H9 (cell line): ENCODE results near the gene UTP11. TPM values are rescaled to one million over a fixed set of nuclear protein-coding genes. Genes with fewer than 3 reads are reported as not detected.

Experiments used
- DNase-seq: peaks from one replicate; pipeline ENCODE4 v3.0.0-alpha.2; 2017
- H2AFZ ChIP-seq: one replicate; pipeline ENCODE4 v1.6.1; 2013; ENCODE audit warnings: mild to moderate bottlenecking, low read length, control low read depth, moderate library complexity
- H2AK5ac ChIP-seq: 2 replicates; pipeline ENCODE4 v1.6.1; 2013; ENCODE audit warnings: low read length, control low read depth, mixed read lengths; ENCODE audit not compliant: insufficient read length
- H2BK120ac ChIP-seq: one replicate; pipeline ENCODE4 v1.6.1; 2013; ENCODE audit warnings: low read depth, mild to moderate bottlenecking, low read length, control low read depth, inconsistent platforms; ENCODE audit not compliant: poor library complexity, severe bottlenecking
- H2BK12ac ChIP-seq: 2 replicates; pipeline ENCODE4 v1.6.1; 2013; ENCODE audit warnings: low read length, control low read depth, mixed read lengths, low read depth; ENCODE audit not compliant: insufficient read length
- H2BK15ac ChIP-seq: 2 replicates; pipeline ENCODE4 v1.6.1; 2013; ENCODE audit warnings: low read depth, low read length, control low read depth
- H2BK20ac ChIP-seq: one replicate; pipeline ENCODE4 v1.6.1; 2013; ENCODE audit warnings: low read depth, mild to moderate bottlenecking, low read length, control low read depth, inconsistent platforms; ENCODE audit not compliant: poor library complexity, severe bottlenecking
- H2BK5ac ChIP-seq: 2 replicates; pipeline ENCODE4 v1.6.1; 2013; ENCODE audit warnings: low read length, control low read depth, mixed read lengths; ENCODE audit not compliant: insufficient read length
- H3K14ac ChIP-seq: 2 replicates; pipeline ENCODE4 v1.6.1; 2013; ENCODE audit warnings: low read length, control low read depth; ENCODE audit not compliant: insufficient read depth
- H3K18ac ChIP-seq: 2 replicates; pipeline ENCODE4 v1.6.1; 2013; ENCODE audit warnings: low read depth, mild to moderate bottlenecking, mixed read lengths, low read length, control low read depth; ENCODE audit not compliant: insufficient read length
- H3K23ac ChIP-seq: 2 replicates; pipeline ENCODE4 v1.6.1; 2013; ENCODE audit warnings: low read length, control low read depth, mixed read lengths, low read depth; ENCODE audit not compliant: insufficient read length
- H3K23me2 ChIP-seq: 2 replicates; pipeline ENCODE4 v1.6.1; 2013; ENCODE audit warnings: low read depth, mild to moderate bottlenecking, mixed read lengths, low read length, control low read depth; ENCODE audit not compliant: insufficient read length, poor library complexity, severe bottlenecking
- H3K27ac ChIP-seq: 2 replicates; pipeline ENCODE4 v1.5.1; 2013; ENCODE audit warnings: low read length, control low read depth, mixed read lengths, low read depth; ENCODE audit not compliant: insufficient read length
- H3K27me3 ChIP-seq: 2 replicates; pipeline ENCODE4 v1.6.1; 2013; ENCODE audit warnings: low read length, control low read depth, inconsistent platforms; ENCODE audit not compliant: insufficient read depth
- H3K4ac ChIP-seq: 2 replicates; pipeline ENCODE4 v1.6.1; 2013; ENCODE audit warnings: low read depth, mild to moderate bottlenecking, control low read depth, inconsistent platforms, low read length, moderate library complexity
- H3K4me1 ChIP-seq: 2 replicates; pipeline ENCODE4 v1.6.1; 2013; ENCODE audit warnings: low read length, control low read depth, inconsistent platforms; ENCODE audit not compliant: insufficient read depth
- H3K4me2 ChIP-seq: 2 replicates; pipeline ENCODE4 v1.6.1; 2013; ENCODE audit warnings: low read length, control low read depth, mixed read lengths; ENCODE audit not compliant: insufficient read length, insufficient read depth
- H3K56ac ChIP-seq: 2 replicates; pipeline ENCODE4 v1.6.1; 2013; ENCODE audit warnings: low read depth, mild to moderate bottlenecking, mixed read lengths, low read length, control low read depth; ENCODE audit not compliant: insufficient read length
- H3K79me1 ChIP-seq: 2 replicates; pipeline ENCODE4 v1.6.1; 2013; ENCODE audit warnings: low read depth, mild to moderate bottlenecking, moderate library complexity, low read length, control low read depth, inconsistent platforms; ENCODE audit not compliant: insufficient read depth, poor library complexity, severe bottlenecking
- H3K79me2 ChIP-seq: 2 replicates; pipeline ENCODE4 v1.6.1; 2013; ENCODE audit warnings: low read length, control low read depth, inconsistent platforms; ENCODE audit not compliant: insufficient read depth
- H3K9ac ChIP-seq: 2 replicates; pipeline ENCODE4 v1.6.1; 2013; ENCODE audit warnings: low read length, control low read depth, mixed read lengths; ENCODE audit not compliant: insufficient read length; ENCODE audit errors: extremely low read depth
- H3K9me3 ChIP-seq: one replicate; pipeline ENCODE4 v1.6.1; 2013; ENCODE audit warnings: low read depth, low read length, inconsistent platforms; ENCODE audit not compliant: control insufficient read depth
- H3T11ph ChIP-seq: one replicate; pipeline ENCODE4 v1.6.1; 2013; ENCODE audit warnings: mild to moderate bottlenecking, low read length, control low read depth, inconsistent platforms
- H4K20me1 ChIP-seq: one replicate; pipeline ENCODE4 v1.6.1; 2013; ENCODE audit not compliant: control insufficient read depth, insufficient read length, insufficient read depth
- H4K5ac ChIP-seq: 2 replicates; pipeline ENCODE4 v1.6.1; 2013; ENCODE audit warnings: low read depth, mild to moderate bottlenecking, mixed read lengths, low read length, control low read depth; ENCODE audit not compliant: insufficient read length
- H4K8ac ChIP-seq: replicated peaks from 2 replicates; pipeline ENCODE4 v1.6.1; 2013; ENCODE audit warnings: low read length, control low read depth, mixed read lengths, low read depth; ENCODE audit not compliant: insufficient read length
- H4K91ac ChIP-seq: 2 replicates; pipeline ENCODE4 v1.6.1; 2013; ENCODE audit warnings: low read depth, mild to moderate bottlenecking, moderate library complexity, mixed read lengths, low read length, control low read depth; ENCODE audit not compliant: insufficient read length
- H3K27ac Mint-ChIP-seq, 3 experiments: 2 replicates in 2 of 3; 3 replicates in 1 of 3; pipeline ENCODE4 v1.8.0; 2020 to 2021; ENCODE audit warnings: mixed read lengths in 3 of 3, mild to moderate bottlenecking in 1 of 3, moderate library complexity in 1 of 3
- H3K27me3 Mint-ChIP-seq: 2 replicates; pipeline ENCODE4 v1.8.0; 2021; ENCODE audit warnings: low read depth, mild to moderate bottlenecking, moderate library complexity, mixed read lengths
- H3K36me3 Mint-ChIP-seq, 3 experiments: 2 replicates in 2 of 3; 3 replicates in 1 of 3; pipeline ENCODE4 v1.8.0; 2020 to 2021; ENCODE audit warnings: low read depth in 3 of 3, mixed read lengths in 3 of 3; ENCODE audit not compliant: insufficient read depth in 1 of 3
- H3K4me1 Mint-ChIP-seq, 2 experiments: 2 replicates each; pipeline ENCODE4 v1.8.0; 2020; ENCODE audit warnings: mixed read lengths in 2 of 2
- H3K4me3 Mint-ChIP-seq, 2 experiments: 2 replicates in 1 of 2; 3 replicates in 1 of 2; pipeline ENCODE4 v1.8.0; 2020 to 2021; ENCODE audit warnings: mild to moderate bottlenecking in 2 of 2, mixed read lengths in 2 of 2, moderate library complexity in 1 of 2
- H3K9me3 Mint-ChIP-seq, 2 experiments: 2 replicates in 1 of 2; 3 replicates in 1 of 2; pipeline ENCODE4 v1.8.0; 2020; ENCODE audit warnings: mild to moderate bottlenecking in 2 of 2, mixed read lengths in 2 of 2, moderate library complexity in 1 of 2
- CTCF ChIP-seq: fragments of 200-600 bp; sonication (generic); conservative IDR thresholded peaks from 3 replicates; pipeline ENCODE4 v1.8.0; 2021; ENCODE audit warnings: antibody characterized with exemption, mild to moderate bottlenecking
- WGBS: extraction: QIAGEN DNeasy Blood & Tissue Kit; methylation state at CpG from one replicate; pipeline ENCODE4 v1.1.7; 2013; ENCODE audit warnings: missing lambda C conversion rate, low lambda C conversion rate, mixed read lengths; ENCODE audit not compliant: insufficient read length; ENCODE audit errors: extremely low coverage; 5-methylcytosine and 5-hydroxymethylcytosine counted together
- total RNA-seq: library from RNA; stranded (reverse); gene quantifications from 2 replicates; pipeline ENCODE4 v1.2.1, GENCODE V29; 2021

Gene UTP11
- total RNA-seq, 1 experiment from 2014 or later: 63.1 TPM

GRCh38 chr1:38027201-38028104 is 14.9 kb downstream of the UTP11 start:
- no peak overlapping the region for H3K56ac ChIP-seq
- no peak overlapping the region for H2AFZ ChIP-seq
- no peak overlapping the region for H3K4me2 ChIP-seq

More at GRCh38 chr1:38027201-38028104, 14.9 kb downstream of the UTP11 start:
- Histone ChIP-seq H3K9me3 (no peaks in the 10 kb centered on the region), H3K4ac (no peak overlapping the region), H3K79me2 (no peaks in the 10 kb centered on the region), H2BK15ac (no peak overlapping the region), H2BK5ac (no peak overlapping the region), H4K8ac (no peak overlapping the region), H4K20me1 (no peaks in the 10 kb centered on the region), H3K23ac (no peak overlapping the region), H3K9ac (no peak overlapping the region), H2AK5ac (no peak overlapping the region), H2BK12ac (no peak overlapping the region), H4K91ac (no peak overlapping the region), H3K27ac (no peak overlapping the region), H3K79me1 (no peaks in the 10 kb centered on the region), H3K27me3 (no peaks in the 10 kb centered on the region), H3K14ac (no peak overlapping the region), H3K18ac (no peak overlapping the region), H2BK120ac (no peak overlapping the region), H3K4me1 (peaks cover 2% of the 10 kb centered on the region; the same call in 1 of the 2 replicates), H2BK20ac (no peak overlapping the region), H4K5ac (no peak overlapping the region), H3K23me2 (no peaks in the 10 kb centered on the region), H3T11ph (no peak overlapping the region)
- peaks cover 13 to 41% (median 28%) of the 10 kb centered on the region in 3 experiments; a peak in 6 of 7 replicates for H3K36me3 Mint-ChIP-seq
- peak overlapping the region in 2 of 3 experiments; percentile 68 to 77; a peak in 3 of 7 replicates for H3K27ac Mint-ChIP-seq
- no peaks in the 10 kb centered on the region for H3K27me3 Mint-ChIP-seq
- H3K9me3 Mint-ChIP-seq: no peaks in the 10 kb centered on the region
- no peak for TF ChIP-seq CTCF
- no CpG with 5 or more reads among the region's 19 CpGs for WGBS
- DNase-seq: no peak
- H3K4me3 Mint-ChIP-seq: no peak overlapping the region; a peak in 1 of 5 replicates
- peaks cover 35 to 49% of the 10 kb centered on the region in 2 experiments for H3K4me1 Mint-ChIP-seq
